CD4-positive, alpha-beta T cell treated with Interleukin-12 subunit alpha and Interleukin-12 subunit beta, for 1 hour (primary cell): ENCODE measurements around the gene ZNF471.

ENCODE experiments used
- DNase-seq: peaks from one replicate; pipeline ENCODE4 v3.0.0-alpha.2; 2020

The ZNF471 gene

DNA sequence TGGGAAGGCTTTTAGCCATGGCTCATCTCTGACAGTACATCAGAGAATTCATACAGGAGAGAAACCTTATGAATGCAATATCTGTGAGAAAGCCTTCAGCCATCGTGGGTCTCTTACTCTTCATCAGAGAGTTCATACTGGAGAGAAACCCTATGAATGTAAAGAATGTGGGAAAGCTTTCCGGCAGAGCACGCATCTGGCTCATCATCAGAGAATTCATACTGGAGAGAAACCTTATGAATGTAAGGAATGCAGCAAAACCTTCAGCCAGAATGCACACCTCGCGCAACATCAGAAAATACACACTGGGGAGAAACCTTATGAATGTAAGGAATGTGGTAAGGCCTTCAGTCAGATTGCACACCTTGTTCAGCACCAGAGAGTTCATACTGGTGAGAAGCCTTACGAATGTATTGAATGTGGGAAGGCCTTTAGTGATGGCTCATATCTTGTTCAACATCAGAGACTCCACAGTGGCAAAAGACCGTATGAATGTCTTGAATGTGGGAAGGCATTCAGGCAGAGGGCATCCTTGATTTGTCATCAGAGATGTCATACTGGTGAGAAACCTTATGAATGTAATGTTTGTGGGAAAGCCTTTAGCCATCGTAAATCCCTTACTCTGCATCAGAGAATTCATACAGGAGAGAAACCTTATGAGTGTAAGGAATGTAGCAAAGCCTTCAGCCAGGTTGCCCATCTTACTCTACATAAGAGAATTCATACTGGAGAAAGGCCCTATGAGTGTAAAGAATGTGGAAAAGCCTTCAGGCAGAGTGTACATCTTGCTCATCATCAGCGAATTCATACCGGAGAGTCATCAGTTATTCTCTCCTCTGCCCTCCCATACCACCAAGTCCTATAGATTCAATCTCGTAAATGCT, 70.3 kb downstream of the ZNF471 start:
- DNase-seq: no peak
